Upper lobe of right lung (tissue), 1 donor: ENCODE measurements around the gene ARHGEF10L. TPM values are rescaled to one million over a fixed set of nuclear protein-coding genes. Genes with fewer than 3 reads are reported as not detected.

Experiments used
- ATAC-seq: fragments of 200-7000 bp; cut with Tn5 transposase; one replicate; pipeline ENCODE4 v1.9.1; 2020; ENCODE audit warnings: mild to moderate bottlenecking, moderate library complexity
- DNase-seq: peaks from one replicate; pipeline ENCODE4 v3.0.0-alpha.2; 2020
- H3K27ac ChIP-seq: fragments of 200-600 bp; one replicate; pipeline ENCODE4 v1.8.0; 2022
- H3K27me3 ChIP-seq: fragments of 200-600 bp; one replicate; pipeline ENCODE4 v1.8.0; 2022; ENCODE audit warnings: mild to moderate bottlenecking
- H3K36me3 ChIP-seq: fragments of 200-600 bp; one replicate; pipeline ENCODE4 v1.8.0; 2022
- H3K4me1 ChIP-seq: fragments of 200-600 bp; one replicate; pipeline ENCODE4 v1.8.0; 2022
- H3K4me3 ChIP-seq: fragments of 200-600 bp; one replicate; pipeline ENCODE4 v1.8.0; 2022; ENCODE audit warnings: mild to moderate bottlenecking
- H3K9me3 ChIP-seq: fragments of 200-600 bp; one replicate; pipeline ENCODE4 v1.8.0; 2022
- CTCF ChIP-seq: fragments of 200-600 bp; IDR thresholded peaks from one replicate; pipeline ENCODE4 v1.8.0; 2022; ENCODE audit warnings: antibody characterized with exemption
- intact Hi-C: fragments of 100-400 bp; cut with DNase I; formaldehyde crosslinking; loops from one replicate; pipeline ENCODE4 v1.11.0; 2022
- total RNA-seq: library from RNA; stranded (reverse); fragmentation: NEBNext Ultra II Directional; extraction: Animal tissue kit (Norgen Biotek cat#: 25700); gene quantifications from one replicate; pipeline ENCODE4 v1.2.1, GENCODE V29; 2021
- donor health status: DM: no; HTN: yes; CAD: no; lungs with severe emphysema.

ARHGEF10L gene
- total RNA-seq, 1 donor from 2014 or later = 34.1 TPM

GRCh38 chr1:17582124-17582774 lies 42.8 kb downstream of the ARHGEF10L start:
- Histone ChIP-seq H3K27ac (no peak overlapping the region), H3K4me3 (no peak overlapping the region), H3K9me3 (no peaks in the 10 kb centered on the region), H3K4me1 (peaks cover 5% of the 10 kb centered on the region), H3K36me3 (no peaks in the 10 kb centered on the region), H3K27me3 (no peaks in the 10 kb centered on the region)
- intact Hi-C loops = no loop called here
- DNase-seq = no peak
- ATAC-seq = no peak
- no peak for TF ChIP-seq CTCF

- Histone ChIP-seq H3K27me3 (no peaks in the 10 kb centered on the region), H3K4me3 (no peak overlapping the region), H3K27ac (no peak overlapping the region), H3K9me3 (no peaks in the 10 kb centered on the region), H3K36me3 (no peaks in the 10 kb centered on the region), H3K4me1 (peaks cover 17% of the 10 kb centered on the region)
- DNase-seq = no peak
- intact Hi-C loops = no loop called here
- ATAC-seq = no peak
- no peak for TF ChIP-seq CTCF
Observed at GRCh38 chr1:17584539-17584938, 45.0 kb downstream of the ARHGEF10L start.

- H3K4me3 ChIP-seq = no peak overlapping the region
- no peaks in the 10 kb centered on the region for H3K9me3 ChIP-seq
- DNase-seq (no peak), ATAC-seq (no peak)
- no peaks in the 10 kb centered on the region for H3K27me3 ChIP-seq
- H3K4me1 ChIP-seq = peaks cover 17% of the 10 kb centered on the region
- H3K27ac ChIP-seq = no peak overlapping the region
- intact Hi-C loops = no loop called here
- no peaks in the 10 kb centered on the region for H3K36me3 ChIP-seq
- no peak for TF ChIP-seq CTCF
Observed at GRCh38 chr1:17585266-17585987, 45.9 kb downstream of the ARHGEF10L start.

GRCh38 chr1:17586172-17586964 lies 46.9 kb downstream of the ARHGEF10L start:
- H3K27me3 ChIP-seq = no peaks in the 10 kb centered on the region
- no peak overlapping the region for H3K4me3 ChIP-seq
- H3K4me1 ChIP-seq = peaks cover 17% of the 10 kb centered on the region
- intact Hi-C loops = no loop called here
- TF ChIP-seq CTCF = no peak
- no peak overlapping the region for H3K27ac ChIP-seq
- peak; percentile 71 for DNase-seq
- H3K36me3 ChIP-seq = no peaks in the 10 kb centered on the region
- no peaks in the 10 kb centered on the region for H3K9me3 ChIP-seq
- peak; percentile 78 for ATAC-seq

- H3K36me3 ChIP-seq = no peaks in the 10 kb centered on the region
- DNase-seq = no peak
- TF ChIP-seq CTCF = no peak
- H3K27ac ChIP-seq = peak overlapping the region; percentile 63
- no peaks in the 10 kb centered on the region for H3K9me3 ChIP-seq
- H3K4me1 ChIP-seq = peaks cover 17% of the 10 kb centered on the region
- no peak for ATAC-seq
- intact Hi-C loops = no loop called here
- no peaks in the 10 kb centered on the region for H3K27me3 ChIP-seq
- H3K4me3 ChIP-seq = no peak overlapping the region
Observed at GRCh38 chr1:17587693-17588047, 48.2 kb downstream of the ARHGEF10L start.
